Activated naive CD4-positive, alpha-beta T cell (primary cell): ENCODE data around the gene BRI3BP.
"Not testable (repeated sequence)": the region's sequence is repeated elsewhere in the genome, so short reads cannot be mapped to it uniquely, and the experiment has no call there.

Experiments
- DNase-seq, 4 experiments: peaks; one replicate each; lab custom pipeline; 2025; lab: John Stamatoyannopoulos, UW

Gene BRI3BP

DNA sequence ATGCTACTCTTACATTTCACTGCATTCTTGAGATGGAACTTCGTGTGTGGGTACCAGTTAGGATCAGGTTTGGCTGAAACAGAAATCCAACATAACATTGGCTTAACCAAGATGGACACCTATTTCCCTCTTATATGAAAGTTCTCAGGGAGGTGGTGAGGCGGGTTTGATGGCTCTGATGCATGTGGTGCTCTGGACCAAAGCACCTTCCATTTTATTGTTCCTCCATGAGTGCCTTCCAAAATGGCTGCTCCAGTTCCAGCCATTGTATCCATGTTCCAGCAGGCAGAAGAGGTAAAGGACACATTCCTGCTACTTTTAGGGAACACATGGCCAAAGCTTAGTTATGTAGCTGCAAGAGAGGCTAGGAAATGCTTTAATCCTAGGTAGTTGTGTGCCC, 29.6 kb downstream of the BRI3BP start:
- DNase-seq: no peak

DNA sequence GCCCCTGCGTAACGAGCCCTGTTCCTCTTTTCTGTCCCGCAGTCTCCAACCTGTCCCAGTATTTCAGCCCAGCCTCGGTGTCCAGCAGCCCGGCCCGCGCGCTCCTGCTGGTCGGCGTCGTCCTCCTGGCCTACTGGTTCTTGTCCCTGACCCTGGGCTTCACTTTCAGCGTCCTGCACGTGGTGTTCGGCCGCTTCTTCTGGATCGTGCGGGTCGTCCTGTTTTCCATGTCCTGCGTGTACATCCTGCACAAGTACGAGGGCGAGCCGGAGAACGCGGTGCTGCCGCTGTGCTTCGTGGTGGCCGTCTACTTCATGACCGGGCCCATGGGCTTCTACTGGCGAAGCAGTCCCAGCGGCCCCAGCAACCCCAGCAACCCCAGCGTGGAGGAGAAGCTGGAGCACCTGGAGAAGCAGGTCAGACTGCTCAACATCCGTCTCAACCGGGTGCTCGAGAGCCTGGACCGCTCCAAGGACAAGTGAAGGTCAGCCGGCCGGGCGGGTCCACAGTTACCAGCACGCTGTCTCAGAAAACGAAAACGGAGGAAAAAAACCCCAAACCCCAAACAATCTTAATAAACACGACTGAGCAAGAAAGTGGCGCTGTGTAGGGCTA, 31.6 kb downstream of the BRI3BP start:
- no peak for DNase-seq

DNA sequence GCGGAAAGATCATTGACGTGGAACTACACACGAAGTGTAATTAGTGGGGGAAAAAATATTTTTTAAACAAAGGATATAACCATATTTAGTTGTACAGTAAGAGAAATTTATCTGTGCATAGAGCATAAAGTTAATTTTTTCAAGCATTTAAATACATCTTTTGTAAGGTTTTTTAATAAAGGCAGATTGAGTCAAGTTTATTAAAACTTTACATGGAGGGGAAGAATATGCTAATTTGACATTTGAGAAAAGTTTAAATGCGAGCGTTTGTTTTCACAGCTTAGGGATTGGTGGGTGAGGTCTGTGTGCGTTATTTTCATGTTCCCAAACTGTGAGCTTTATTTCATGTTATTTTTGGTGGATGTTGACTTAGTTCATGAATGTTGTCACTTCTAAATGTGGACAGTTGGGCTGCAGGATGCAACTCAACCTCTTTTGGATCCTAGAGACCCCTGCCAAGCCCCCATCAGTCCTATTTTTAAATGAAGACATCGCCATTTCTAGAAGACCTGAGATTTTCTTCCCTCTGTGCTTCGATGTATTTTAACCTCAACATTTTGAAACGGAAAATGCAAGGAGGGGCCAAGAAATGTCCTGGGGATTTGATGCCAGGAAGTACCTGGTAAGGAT, 32.3 kb downstream of the BRI3BP start:
- DNase-seq: no peak

DNA sequence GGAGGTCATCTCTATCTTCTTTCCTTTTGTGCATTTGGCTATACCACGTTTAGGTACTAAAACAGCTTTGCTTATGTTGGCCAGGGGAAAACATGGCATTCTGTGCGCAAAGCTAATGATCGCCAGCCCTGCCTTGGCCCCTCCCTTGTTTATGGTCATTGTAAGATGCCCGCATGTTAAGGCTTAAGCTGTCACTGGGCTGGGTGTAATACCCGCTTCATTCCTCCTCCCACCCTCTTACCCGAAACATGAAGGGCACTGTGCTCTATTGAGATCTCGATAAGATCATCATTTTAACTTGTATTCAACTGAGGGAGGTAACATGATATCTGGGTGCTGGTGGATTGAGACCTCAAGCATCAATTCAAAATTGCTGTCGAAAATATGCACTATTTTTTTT, 34.7 kb downstream of the BRI3BP start:
- no peak for DNase-seq

DNA sequence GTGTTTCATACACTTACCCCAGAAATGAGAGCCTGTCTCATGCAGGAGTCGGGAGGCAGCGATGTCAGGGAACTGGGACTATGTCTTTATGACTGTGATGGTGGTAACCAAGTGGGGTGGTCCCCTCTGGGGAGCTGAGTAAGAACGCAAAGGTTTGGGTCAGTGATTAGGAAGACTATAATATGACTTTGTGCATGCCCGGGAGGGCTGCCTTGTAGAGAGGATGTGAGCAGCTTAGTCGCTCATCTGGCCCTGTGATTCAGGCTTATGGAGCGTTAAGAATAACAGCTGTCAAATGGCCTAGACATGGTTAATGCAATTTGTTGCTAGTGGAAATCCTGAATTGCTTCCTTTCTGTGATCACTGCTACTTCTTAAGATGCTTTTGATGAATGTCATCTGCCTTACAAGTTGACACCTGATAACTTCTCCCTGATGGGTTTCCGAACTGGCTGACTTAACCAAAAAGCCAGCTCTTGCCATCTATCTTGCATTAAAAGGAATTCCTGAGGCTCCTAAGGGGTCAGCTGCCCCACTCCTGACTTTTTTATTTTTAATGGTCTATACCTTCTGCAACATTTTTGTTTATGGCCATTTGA, 36.4 kb downstream of the BRI3BP start:
- DNase-seq: no peak

DNA sequence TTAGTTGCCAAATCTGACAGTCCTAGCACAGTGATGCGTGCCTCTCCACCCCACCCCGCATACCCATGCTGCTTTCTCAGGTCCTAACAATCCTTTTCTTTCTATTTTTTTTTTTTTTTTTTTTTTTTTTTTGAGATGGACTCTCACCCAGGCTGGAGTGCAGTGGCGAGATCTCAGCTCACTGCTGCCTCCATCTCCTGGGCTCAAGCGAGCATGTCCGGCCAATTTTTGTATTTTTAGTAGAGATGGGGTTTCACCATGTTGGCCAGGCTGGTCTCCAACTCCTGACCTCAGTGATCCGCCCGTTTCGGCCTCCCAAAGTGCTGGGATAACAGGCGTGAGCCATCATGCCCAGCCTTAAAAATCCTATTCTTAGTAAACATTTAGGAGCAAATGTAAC, 38.0 kb downstream of the BRI3BP start:
- DNase-seq: not testable (repeated sequence)

DNA sequence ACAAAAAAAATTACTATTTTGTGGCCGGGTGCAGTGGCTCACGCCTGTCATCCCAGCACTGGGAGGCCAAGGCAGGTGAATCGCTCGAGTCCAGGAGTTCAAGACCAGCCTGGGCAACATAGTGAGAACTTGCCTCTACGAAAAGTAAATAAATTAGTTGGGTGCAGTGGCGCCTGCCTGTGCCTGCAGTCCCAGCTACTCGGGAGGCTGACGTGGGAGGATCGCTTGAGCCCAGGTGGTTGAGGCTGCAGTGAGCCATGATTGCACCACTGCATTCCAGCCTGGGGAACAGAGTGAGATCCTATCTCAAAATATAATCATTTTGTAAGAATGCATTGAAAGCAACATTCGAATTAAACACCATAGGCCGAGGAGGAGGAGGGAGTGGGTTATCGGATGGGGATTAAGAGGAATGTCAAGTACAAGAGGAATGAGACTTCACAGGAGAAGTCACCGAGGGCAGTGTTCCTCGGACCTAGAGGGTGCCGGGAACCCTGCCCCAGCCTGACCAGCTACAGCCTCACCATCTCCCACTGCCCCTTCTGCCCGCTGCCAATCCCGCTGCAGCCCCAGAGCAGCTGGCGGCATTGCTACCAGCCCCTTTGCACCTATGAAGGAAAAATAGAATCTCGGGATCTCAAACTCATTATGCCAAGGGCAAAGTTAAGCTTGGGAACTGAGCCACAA, 39.2 kb downstream of the BRI3BP start:
- no peak for DNase-seq

DNA sequence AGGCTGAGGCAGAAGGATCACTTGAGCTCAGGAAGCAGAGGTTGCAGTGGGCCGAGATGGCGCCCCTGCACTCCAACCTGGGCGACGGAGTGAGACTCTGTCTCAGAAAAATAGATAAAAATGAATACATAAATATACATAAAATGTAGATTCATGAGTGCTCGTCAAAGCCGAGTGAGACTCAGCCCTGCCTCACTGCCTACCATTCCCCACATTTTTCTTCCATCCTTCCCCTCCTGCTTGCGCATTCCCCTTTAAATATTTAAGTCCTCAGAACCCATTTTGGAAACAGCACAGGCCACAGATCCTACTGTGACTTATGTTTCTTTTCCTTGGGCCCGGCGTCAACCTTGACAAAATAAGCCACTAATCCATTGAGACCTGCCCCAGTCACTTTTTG, 39.8 kb downstream of the BRI3BP start:
- no peak for DNase-seq

DNA sequence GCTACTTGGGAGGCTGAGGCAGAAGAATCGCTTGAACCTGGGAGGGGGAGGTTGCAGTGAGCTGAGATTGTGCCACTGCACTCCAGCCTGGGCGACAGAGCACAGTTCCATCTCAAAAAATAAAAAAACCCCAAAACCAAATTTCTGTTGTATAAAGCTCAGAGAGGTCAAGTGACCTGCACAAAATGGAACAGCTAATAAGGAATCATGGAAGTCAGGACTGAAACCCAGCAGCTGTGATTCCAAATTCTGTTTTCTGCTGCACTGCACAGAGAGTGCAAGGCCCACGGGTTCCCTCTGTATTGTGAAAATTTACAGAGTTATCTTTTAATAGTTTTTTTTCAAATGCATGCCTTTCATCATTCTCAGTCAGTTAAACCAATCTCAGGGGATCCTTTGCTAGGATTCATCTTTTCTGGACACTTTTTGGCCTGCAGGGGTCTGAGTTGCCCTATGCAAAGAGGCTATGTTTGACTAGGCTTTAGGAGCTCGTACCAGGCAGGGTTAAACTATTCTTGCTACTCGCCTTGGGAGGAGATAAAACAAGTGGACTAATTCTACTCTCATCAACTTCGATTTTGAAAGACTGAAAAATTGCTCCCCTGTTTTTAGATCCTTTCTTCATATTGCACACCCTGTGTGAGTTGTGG, 45.7 kb downstream of the BRI3BP start:
- no peak for DNase-seq

DNA sequence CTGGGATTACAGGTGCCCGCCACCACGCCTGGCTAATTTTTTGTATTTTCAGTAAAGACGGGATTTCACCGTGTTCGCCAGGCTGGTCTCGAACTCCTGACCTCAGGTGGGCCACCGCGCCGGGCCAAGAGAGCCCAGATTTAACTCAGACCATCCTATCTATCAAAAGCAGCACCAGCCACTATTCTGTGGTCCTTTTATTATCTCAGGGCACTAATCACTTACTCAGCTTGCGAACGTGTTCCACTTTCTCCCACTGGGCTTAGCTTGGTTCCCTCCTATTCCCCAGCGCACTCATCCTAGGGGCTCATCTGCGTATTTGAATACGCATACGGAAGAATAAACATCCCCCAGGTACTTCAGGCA, 55.6 kb downstream of the BRI3BP start:
- DNase-seq: no peak

DNA sequence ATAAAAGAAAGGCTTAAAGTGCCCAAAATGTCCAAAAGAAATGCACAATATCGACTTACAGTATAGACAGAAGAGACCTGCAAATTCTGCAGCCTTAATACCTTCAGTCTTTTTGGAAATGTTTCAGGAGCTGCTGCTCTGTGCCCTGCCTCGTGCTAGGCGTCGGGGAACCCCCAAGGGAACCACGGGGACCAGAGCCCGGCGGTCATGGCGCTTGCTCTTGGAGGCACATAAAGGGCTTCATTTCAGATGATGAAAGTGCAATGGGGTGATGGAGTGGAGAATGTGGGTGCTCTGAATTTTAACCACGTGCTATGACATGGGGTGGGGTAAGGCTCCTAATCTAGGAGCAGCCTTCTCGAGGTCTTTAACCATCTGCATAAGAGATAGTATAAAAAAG, 57.0 kb downstream of the BRI3BP start:
- no peak for DNase-seq

DNA sequence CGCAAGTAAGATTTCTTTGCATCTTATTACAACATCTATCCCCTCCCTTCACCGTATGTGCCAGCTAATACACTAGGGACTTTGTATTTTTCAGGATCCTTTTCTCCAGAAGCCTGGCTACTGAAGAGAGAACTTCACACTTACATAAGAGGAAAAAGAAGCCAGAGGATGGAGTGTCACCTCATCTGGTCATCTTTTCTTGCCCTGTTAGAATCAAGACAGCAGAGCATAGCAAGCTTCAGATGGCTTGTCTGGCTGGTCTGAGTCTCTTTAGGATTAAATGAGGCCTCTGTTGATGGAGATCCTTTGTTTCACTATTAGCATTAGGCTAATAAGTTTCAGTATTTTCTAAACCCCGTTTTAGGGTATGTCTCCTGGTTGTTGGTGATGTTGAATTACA, 57.4 kb downstream of the BRI3BP start:
- no peak for DNase-seq

DNA sequence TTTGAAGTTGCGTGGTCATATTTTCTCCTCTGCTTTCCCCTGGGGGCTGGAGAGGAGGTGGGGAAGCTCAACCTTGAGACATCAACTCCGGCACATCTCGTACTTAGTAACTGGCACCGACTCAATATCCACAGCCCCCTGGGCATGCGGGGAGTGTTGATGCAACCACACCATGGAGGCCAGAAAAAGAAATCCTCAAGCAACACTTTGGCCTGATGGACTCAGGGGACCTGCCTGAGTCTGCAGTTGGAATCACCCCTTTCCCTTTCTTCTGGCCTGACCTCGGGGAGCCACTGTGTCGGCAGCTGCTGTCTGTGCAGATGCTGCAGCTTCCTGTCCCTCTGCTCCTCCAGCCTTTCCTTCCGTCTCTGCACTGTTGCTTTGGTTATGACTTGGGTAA, 60.4 kb downstream of the BRI3BP start:
- no peak for DNase-seq

DNA sequence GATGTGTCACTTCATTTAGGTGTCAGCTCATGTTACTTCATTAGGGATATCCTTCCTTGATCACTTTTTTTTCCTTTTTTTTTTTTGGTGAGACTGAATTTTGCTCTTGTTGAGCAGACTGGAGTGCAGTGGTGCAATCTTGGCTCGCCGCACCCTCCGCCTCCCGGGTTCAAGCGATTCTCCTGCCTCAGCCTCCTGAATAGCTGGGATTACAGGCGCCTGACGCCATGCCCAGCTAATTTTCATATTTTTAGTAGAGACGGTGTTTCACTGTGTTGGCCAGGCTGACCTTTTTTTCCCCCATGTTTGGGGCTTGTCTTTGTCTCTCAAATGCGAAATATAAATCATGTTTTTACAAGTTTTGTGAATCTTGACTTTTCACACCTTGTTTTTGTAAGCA, 62.1 kb downstream of the BRI3BP start:
- DNase-seq: no peak

DNA sequence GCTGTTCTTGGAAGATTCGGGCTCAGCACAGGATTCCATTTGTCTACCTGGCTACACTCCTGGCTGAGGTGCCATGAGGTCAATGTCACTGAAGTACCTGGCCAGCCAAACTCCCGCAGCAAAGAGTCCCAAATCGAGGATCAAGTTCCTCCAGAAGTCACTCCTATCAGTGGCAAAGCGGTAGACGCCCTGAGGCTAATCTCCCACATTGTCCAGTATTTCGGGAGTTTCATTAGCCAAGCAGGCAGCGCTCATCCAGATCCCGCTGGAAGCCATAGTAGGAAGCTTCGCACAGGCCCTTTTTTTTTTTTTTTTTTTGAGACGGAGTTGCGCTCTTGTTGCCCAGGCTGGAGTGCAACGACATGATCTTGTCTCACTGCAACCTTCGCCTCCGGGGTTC, 62.9 kb downstream of the BRI3BP start:
- no peak for DNase-seq

DNA sequence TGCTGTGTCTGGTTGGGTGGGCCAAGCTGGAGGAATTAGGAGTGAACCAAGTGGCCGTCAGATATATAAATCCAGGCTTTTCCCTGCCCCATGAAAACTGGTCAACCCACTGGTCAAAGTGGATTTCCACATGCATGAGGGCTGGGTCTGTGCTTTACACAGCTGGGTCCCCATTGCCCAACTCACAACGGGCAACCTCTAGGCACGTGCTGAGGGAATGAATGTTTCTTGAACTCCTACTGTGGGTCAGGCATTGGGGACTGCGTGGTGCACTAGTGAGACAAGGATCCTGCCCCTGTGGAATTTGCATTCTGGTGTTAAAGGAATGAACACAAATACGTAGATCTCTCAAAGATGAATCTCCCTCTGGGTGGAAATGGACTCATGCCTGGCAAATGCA, 64.3 kb downstream of the BRI3BP start:
- no peak for DNase-seq

DNA sequence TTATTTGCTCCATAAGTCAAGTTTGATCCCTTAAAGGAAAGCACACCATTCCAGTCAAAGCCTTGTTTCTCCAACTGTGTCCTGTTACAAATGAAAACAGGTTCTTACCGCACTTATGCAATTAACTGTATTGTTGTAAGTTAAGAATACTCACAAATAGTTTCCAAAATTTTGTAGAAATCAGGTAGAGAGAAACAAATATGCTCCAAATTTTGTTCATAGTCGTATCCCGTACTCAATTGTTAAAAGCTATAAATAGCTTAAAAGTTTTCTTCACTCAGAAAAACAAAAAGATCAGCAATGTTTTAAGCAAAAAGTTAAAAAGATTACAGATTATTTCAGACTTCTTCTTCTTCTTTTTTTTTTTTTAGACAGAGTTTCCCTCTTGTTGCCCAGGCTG, 67.8 kb downstream of the BRI3BP start:
- no peak for DNase-seq

DNA sequence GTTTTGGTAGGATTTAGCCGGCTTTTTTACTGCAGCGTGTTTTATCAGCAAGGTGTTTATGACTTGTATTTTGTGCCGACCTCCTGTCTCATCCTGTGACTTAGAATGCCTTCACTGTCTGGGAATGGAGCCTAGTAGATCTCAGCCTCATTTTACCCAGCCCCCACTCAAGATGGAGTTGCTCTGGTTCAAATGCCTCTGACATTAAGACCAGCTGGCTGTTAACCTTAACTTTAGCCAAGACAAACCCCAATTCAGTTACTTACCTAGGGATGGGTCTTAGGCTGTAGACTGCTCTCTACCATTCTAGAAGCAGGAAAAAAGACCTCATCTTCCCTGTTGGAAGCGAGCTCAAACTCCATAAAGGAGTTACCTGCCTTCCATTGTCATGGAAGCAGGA, 70.1 kb downstream of the BRI3BP start:
- not testable (repeated sequence) for DNase-seq

DNA sequence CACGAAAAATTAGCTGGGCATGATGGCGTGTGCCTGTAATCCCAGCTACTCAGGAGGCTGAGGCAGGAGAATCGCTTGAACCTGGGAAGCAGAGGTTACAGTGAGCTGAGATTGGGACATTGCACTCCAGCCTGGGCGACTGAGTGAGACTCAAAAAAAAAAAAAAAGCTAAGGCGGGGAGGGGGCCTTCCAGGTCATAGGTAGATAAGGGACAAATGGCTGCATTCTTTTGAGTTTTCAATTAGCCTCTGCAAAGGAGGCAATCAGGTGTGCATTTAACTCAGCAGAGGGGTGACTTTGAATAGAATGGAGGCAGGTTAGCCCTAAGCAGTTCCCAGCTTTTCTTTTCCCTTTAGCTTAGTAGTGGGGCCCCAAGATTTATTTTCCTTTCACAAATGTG, 71.0 kb downstream of the BRI3BP start:
- DNase-seq: no peak

DNA sequence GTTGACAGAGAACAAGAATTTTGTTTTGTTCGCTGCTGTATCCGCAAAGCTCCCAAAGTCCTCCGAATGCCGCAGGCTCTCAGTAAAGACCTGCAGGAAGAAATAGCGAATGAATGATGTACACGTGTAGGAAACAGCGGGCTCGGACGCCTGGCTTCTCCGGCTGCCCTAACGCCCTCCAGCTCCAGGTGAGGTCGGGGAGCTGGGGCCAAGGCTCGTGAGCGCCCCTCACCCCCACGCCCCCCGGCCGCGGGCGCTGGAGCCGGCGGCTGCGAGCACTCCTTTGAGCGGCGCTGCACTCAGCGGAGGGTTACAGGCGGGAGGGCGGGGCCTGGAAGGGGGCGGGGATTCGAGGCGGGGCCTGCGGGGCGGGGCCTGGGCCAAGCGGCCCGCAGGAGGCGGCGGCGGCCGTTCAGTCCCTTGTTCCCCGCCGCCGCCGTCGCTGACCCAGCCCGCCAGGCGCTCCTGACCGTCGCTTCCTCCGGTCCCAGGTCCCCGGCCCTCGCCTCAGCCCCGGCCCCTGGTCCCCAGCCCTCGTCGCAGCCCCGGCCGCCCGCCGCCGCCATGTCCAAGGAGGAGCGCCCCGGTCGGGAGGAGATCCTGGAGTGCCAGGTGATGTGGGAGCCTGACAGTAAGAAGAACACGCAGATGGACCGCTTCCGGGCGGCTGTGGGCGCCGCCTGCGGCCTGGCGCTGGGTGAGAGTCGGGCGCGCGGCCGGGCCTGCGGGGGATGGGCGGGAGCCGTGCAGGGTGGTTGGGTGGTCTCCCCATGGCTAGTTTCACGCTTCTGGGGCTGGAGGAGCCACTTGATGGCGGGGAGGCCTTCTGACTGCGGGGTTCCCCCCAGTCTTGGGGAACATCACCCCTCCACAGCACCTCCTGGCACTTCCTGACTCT, 71.8 kb downstream of the BRI3BP start, which contains the start of gene AACS:
TSS of gene AACS (plus strand) at position 415 of the 898 bp plus-strand sequence. CDS start at position 565, 150 bp downstream.
- peak; percentile 42 to 76 (median 60) for DNase-seq

DNA sequence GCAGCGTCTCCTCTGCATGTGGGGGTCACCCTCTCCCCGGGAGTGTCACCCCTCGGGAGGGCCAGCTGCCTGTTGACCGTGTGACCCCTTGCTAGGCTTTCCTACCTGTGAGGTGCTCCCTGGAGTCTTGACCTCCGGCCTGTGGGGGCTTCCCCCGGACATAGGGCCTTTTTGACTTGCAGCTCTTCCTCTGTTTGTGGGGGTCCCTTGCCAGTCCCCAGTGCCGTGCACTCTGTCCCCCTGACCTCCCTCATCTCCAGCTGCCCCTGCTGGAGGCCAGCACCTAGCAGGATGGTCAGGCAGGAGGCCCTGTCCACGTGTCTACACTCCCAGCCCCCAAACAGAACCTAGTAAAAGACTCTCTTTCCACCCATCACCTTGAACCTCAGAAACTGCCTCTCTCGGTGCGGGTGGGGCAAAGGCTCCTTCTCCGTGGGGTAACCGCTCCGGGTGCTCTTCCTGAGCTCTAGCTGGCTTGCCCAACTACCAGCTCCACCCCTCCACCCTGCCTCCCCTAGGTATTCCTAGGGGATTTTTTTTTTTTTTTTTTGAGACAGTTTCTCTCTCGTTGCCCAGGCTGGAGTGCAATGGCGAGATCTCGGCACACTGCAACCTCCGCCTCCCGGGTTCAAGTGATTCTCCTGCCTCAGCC, 72.6 kb downstream of the BRI3BP start:
- no peak for DNase-seq
